22Rv1 (cell line): ENCODE data around the gene NR1D2.

Experiments used
- ZFX ChIP-seq: fragments of 450-650 bp; IDR thresholded peaks from 2 replicates; pipeline ENCODE4 v1.6.1; 2017; ENCODE audit warnings: antibody characterized with exemption, borderline replicate concordance
- TF ChIP-seq, protein P1 (sequence below): fragments of 450-650 bp; IDR thresholded peaks from 2 replicates; pipeline ENCODE4 v1.5.1; 2017; ENCODE audit warnings: mild to moderate bottlenecking

DNA sequence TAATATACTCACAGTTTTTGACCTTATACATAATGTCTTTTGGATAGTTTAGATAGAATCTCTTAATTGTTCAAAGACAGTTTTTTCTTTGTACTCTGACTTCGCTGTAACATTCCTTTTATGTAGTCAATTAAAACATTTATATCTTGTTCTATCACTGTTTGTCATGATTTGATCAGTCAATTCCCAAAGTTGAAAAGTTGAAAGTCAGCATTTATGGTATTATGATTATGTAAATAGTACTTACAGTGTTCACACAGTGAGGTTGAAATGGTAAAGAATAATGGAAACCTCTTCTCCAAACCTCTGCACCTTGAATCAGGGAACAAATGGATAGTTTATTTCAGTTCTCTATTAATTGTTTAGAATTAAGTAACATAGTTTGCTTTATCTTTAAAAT, 26.6 kb downstream of the NR1D2 start:
- TF ChIP-seq, protein P1, sequence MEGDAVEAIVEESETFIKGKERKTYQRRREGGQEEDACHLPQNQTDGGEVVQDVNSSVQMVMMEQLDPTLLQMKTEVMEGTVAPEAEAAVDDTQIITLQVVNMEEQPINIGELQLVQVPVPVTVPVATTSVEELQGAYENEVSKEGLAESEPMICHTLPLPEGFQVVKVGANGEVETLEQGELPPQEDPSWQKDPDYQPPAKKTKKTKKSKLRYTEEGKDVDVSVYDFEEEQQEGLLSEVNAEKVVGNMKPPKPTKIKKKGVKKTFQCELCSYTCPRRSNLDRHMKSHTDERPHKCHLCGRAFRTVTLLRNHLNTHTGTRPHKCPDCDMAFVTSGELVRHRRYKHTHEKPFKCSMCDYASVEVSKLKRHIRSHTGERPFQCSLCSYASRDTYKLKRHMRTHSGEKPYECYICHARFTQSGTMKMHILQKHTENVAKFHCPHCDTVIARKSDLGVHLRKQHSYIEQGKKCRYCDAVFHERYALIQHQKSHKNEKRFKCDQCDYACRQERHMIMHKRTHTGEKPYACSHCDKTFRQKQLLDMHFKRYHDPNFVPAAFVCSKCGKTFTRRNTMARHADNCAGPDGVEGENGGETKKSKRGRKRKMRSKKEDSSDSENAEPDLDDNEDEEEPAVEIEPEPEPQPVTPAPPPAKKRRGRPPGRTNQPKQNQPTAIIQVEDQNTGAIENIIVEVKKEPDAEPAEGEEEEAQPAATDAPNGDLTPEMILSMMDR, result no peak
- TF ChIP-seq ZFX, result no peak
